GM12878 (cell line): ENCODE data around the gene SLCO4A1. TPM values are rescaled to one million over a fixed set of nuclear protein-coding genes. Genes with fewer than 3 reads are reported as not detected.

ENCODE experiments used
- ATAC-seq: fragments of 200-7000 bp; cut with Tn5 transposase; 3 replicates; pipeline ENCODE4 v1.9.1; 2020; ENCODE audit warnings: mild to moderate bottlenecking, moderate library complexity
- BruUV-seq: library from RNA; stranded (reverse); fragments of 400-500 nt; replicated peaks from 2 replicates; lab custom pipeline; 2021; lab: Mats Ljungman, UMichigan
- CTCF ChIA-PET: fragments of 300-600 bp; sonication (Branson Sonifier 250); formaldehyde crosslinking; extraction: SDS; loops from one replicate; lab custom pipeline; 2021; ENCODE audit warnings: inconsistent platforms; lab: Yijun Ruan, JAX
- POLR2A ChIA-PET: fragments of 350-600 bp; formaldehyde crosslinking; extraction: SDS; loops from one replicate; lab custom pipeline; 2021; ENCODE audit warnings: inconsistent platforms; lab: Charles Lee
- RAD21 ChIA-PET: fragments of 300-600 bp; sonication (Branson Sonifier 250); formaldehyde crosslinking; loops from one replicate; lab custom pipeline; 2023; ENCODE audit warnings: antibody characterized with exemption; ENCODE audit not compliant: unreplicated experiment; lab: Charles Lee
- SMC1A ChIA-PET: fragments of 300-600 bp; sonication (Branson Sonifier 250); formaldehyde crosslinking; loops from one replicate; lab custom pipeline; 2023; ENCODE audit not compliant: unreplicated experiment, uncharacterized antibody; lab: Charles Lee
- DNase-seq: peaks from one replicate; pipeline ENCODE4 v3.0.0-alpha.2; 2011; ENCODE audit warnings: low read depth, low spot score
- FAIRE-seq: peaks from 3 replicates; lab custom pipeline; 2011; peaks lifted over from hg19 to GRCh38; lab: Jason Lieb, UNC
- H2AFZ ChIP-seq: 2 replicates; pipeline ENCODE4 v1.6.0; 2011; ENCODE audit warnings: low read depth, low read length, control low read depth; ENCODE audit not compliant: control insufficient read depth
- H3K27ac ChIP-seq: 2 replicates; pipeline ENCODE4 v1.5.1; 2011; ENCODE audit warnings: control low read depth; ENCODE audit not compliant: control insufficient read depth, insufficient read depth
- H3K27me3 ChIP-seq, 2 experiments: replicated peaks in 1 of 2; 2 replicates each; pipeline versions ENCODE4 v1.6.0 to v1.6.1; 2011; ENCODE audit warnings: low read length in 1 of 2; ENCODE audit not compliant: control insufficient read depth in 2 of 2, insufficient read depth in 2 of 2
- H3K36me3 ChIP-seq, 2 experiments: 2 replicates each; pipeline ENCODE4 v1.5.1; 2011; ENCODE audit warnings: low read length in 1 of 2; ENCODE audit not compliant: control insufficient read depth in 2 of 2, insufficient read depth in 2 of 2
- H3K4me1 ChIP-seq: 2 replicates; pipeline ENCODE4 v1.6.1; 2011; ENCODE audit warnings: mild to moderate bottlenecking, low read length, moderate library complexity, mixed read lengths; ENCODE audit not compliant: control insufficient read depth, insufficient read depth
- H3K4me2 ChIP-seq: 2 replicates; pipeline ENCODE4 v1.6.0; 2011; ENCODE audit warnings: control low read depth; ENCODE audit not compliant: control insufficient read depth, insufficient read depth
- H3K4me3 ChIP-seq: fragments of 200-600 bp; sonication (generic); 2 replicates; pipeline ENCODE4 v1.5.1; 2016
- H3K79me2 ChIP-seq: 2 replicates; pipeline ENCODE4 v1.6.0; 2011; ENCODE audit warnings: low read length; ENCODE audit not compliant: control insufficient read depth, insufficient read depth
- H3K9ac ChIP-seq: 2 replicates; pipeline ENCODE4 v1.8.0; 2011; ENCODE audit warnings: low read length, control low read depth, mixed read lengths; ENCODE audit not compliant: control insufficient read depth, insufficient read depth
- H3K9me3 ChIP-seq: replicated peaks from 3 replicates; pipeline ENCODE4 v1.5.1; 2011; ENCODE audit warnings: mild to moderate bottlenecking, low read length; ENCODE audit not compliant: control insufficient read depth, insufficient read depth
- H4K20me1 ChIP-seq: 2 replicates; pipeline ENCODE4 v1.6.0; 2011; ENCODE audit not compliant: control insufficient read depth, insufficient read depth
- ASH2L ChIP-seq: fragments of 300-600, 200-600 bp; sonication (generic); IDR thresholded peaks from 2 replicates; pipeline ENCODE4 v1.6.1; 2017; ENCODE audit warnings: low read depth, mild to moderate bottlenecking, borderline replicate concordance
- CHD4 ChIP-seq: fragments of 200-600 bp; sonication (generic); IDR thresholded peaks from 2 replicates; pipeline ENCODE4 v1.6.1; 2016; ENCODE audit warnings: mild to moderate bottlenecking
- CREM ChIP-seq: IDR thresholded peaks from 2 replicates; pipeline ENCODE4 v1.6.1; 2014; ENCODE audit warnings: antibody characterized with exemption, low read depth
- E2F4 ChIP-seq: IDR thresholded peaks from 2 replicates; pipeline ENCODE4 v1.6.1; 2012; ENCODE audit warnings: low read depth, low read length, improper control_type of control experiment
- FOXK2 ChIP-seq: fragments of 450-650 bp; IDR thresholded peaks from 2 replicates; pipeline ENCODE4 v1.6.1; 2017; ENCODE audit warnings: mild to moderate bottlenecking, moderate library complexity
- KLF5 ChIP-seq: fragments of 450-650 bp; IDR thresholded peaks from 2 replicates; pipeline ENCODE4 v1.6.1; 2014; ENCODE audit warnings: mild to moderate bottlenecking; ENCODE audit not compliant: partially characterized antibody
- WGBS: methylation state at CpG from one replicate; pipeline ENCODE4 v1.1.6; 2016; ENCODE audit warnings: low lambda C conversion rate; ENCODE audit not compliant: insufficient replicate concordance, insufficient coverage; ENCODE audit errors: missing lambda C conversion rate; 5-methylcytosine and 5-hydroxymethylcytosine counted together
- in situ Hi-C: fragments of 300-500 bp; cut with MboI; formaldehyde crosslinking; loops from 9 replicates; pipeline ENCODE4 v1.14.3; 2018; ENCODE audit warnings: mixed read lengths
- intact Hi-C: fragments of 100-400 bp; cut with micrococcal nuclease; formaldehyde crosslinking; loops from one replicate; pipeline ENCODE4 v1.14.2; 2022; ENCODE audit not compliant: unreplicated experiment
- polyA plus RNA-seq, 11 experiments: library from polyadenylated mRNA; depleted of rRNA in 4 of 11; unstranded in 6 of 11; stranded (reverse) in 5 of 11; fragments of >200 nt; fragmentation: Nextera tagmentation in 4 of 11; fragmentation: Illumina TruSeq in 1 of 11; extraction: Ambion mirVana in 4 of 11; extraction: Trizol in 1 of 11; gene quantifications; 1 replicate in 1 of 11; 2 replicates in 10 of 11; pipeline versions ENCODE4 v1.2.1 to v1.2.3, GENCODE V29; 2011 to 2016; ENCODE audit warnings: inconsistent platforms in 2 of 11, missing spikeins in 2 of 11, low read depth in 1 of 11
- total RNA-seq, 4 experiments: library from RNA; depleted of rRNA in 3 of 4; stranded (reverse); fragments of >200 nt in 3 of 4; fragmentation: Illumina TruSeq in 1 of 4; extraction: Trizol in 1 of 4; gene quantifications; 2 replicates each; pipeline versions ENCODE4 v1.2.1 to v1.2.3, GENCODE V29; 2013 to 2021
- TF ChIP-seq, protein P1 (sequence below): IDR thresholded peaks from 2 replicates; pipeline ENCODE4 v1.6.1; 2012; ENCODE audit warnings: low read length, inconsistent platforms

SLCO4A1 gene
- total and polyA plus RNA-seq, 10 of the 15 experiments (the other 5 are each of a cell fraction or from before 2014, with no cell fraction given): 2.1 to 30.7 (median 12.0) TPM

GRCh38 chr20:62638055-62638570 lies 4.2 kb upstream of the SLCO4A1 start (continued):
- TF ChIP-seq ASH2L (no peak), FOXK2 (no peak), KLF5 (no peak), CREM (no peak)

- RAD21 ChIA-PET: interaction anchor here (1.5 kb wide), 1 partner anchor 14 kb away, joined by 4 read pairs; no protein-coding TSS in a partner anchor
- Histone ChIP-seq H2AFZ (no peak overlapping the region), H3K27me3 (peaks cover 3 to 4% of the 10 kb centered on the region in 2 experiments; a peak in 2 of 4 replicates), H3K36me3 (no peaks in the 10 kb centered on the region; a peak in 1 of 4 replicates), H3K9me3 (no peaks in the 10 kb centered on the region), H3K79me2 (peaks cover 13% of the 10 kb centered on the region), H3K4me1 (peaks cover 10% of the 10 kb centered on the region; the same call in 1 of the 2 replicates), H3K4me2 (no peak overlapping the region), H3K9ac (no peak overlapping the region), H3K4me3 (no peak overlapping the region), H3K27ac (no peak overlapping the region), H4K20me1 (no peaks in the 10 kb centered on the region)
- in situ Hi-C loops (no loop called here), intact Hi-C loops (no loop called here)
- WGBS: 66% methylated on average over 23 of the region's 23 CpGs
- ATAC-seq (no peak), FAIRE-seq (no peak), DNase-seq (no peak)
- no TSS peak for BruUV-seq
- CTCF ChIA-PET: interaction anchor here (1.0 kb wide), 1 partner anchor 22 kb away, joined by 3 read pairs; no protein-coding TSS in a partner anchor
- SMC1A ChIA-PET: interaction anchor here (0.6 kb wide), 1 partner anchor 67 kb away, joined by 4 read pairs; no protein-coding TSS in a partner anchor
- POLR2A ChIA-PET: interaction anchor here (2.1 kb wide), 1 partner anchor 15 kb away, joined by 6 read pairs; no protein-coding TSS in a partner anchor
- TF ChIP-seq E2F4 (no peak), CHD4 (no peak)
- TF ChIP-seq, protein P1, sequence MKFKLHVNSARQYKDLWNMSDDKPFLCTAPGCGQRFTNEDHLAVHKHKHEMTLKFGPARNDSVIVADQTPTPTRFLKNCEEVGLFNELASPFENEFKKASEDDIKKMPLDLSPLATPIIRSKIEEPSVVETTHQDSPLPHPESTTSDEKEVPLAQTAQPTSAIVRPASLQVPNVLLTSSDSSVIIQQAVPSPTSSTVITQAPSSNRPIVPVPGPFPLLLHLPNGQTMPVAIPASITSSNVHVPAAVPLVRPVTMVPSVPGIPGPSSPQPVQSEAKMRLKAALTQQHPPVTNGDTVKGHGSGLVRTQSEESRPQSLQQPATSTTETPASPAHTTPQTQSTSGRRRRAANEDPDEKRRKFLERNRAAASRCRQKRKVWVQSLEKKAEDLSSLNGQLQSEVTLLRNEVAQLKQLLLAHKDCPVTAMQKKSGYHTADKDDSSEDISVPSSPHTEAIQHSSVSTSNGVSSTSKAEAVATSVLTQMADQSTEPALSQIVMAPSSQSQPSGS: no peak
- TF ChIP-seq, all 136 proteins: peak for 0
These were observed 3.5 kb upstream of the SLCO4A1 start for GRCh38 chr20:62638679-62639406.
